GM10248 (cell line): ENCODE measurements around the gene RPL27A.

Experiments used
- CTCF ChIA-PET: fragments of 300-600 bp; sonication (Branson Sonifier 250); formaldehyde crosslinking; extraction: SDS; loops from one replicate; lab custom pipeline; 2021; ENCODE audit warnings: antibody characterized with exemption; lab: Yijun Ruan, JAX
- POLR2A ChIA-PET: fragments of 350-650 bp; sonication (Branson Sonifier 250); formaldehyde crosslinking; extraction: SDS; loops from one replicate; lab custom pipeline; 2020; ENCODE audit warnings: antibody characterized with exemption; lab: Yijun Ruan, JAX
- DNase-seq: peaks from one replicate; pipeline ENCODE4 v3.0.0; 2012; ENCODE audit errors: extremely low spot score
- TF ChIP-seq, protein P1 (sequence below): IDR thresholded peaks from 2 replicates; pipeline ENCODE4 v1.5.1; 2012; ENCODE audit warnings: mild to moderate bottlenecking, low read depth; ENCODE audit errors: extremely low read depth, missing control alignments, control extremely low read depth

Gene RPL27A

GRCh38 chr11:8681837-8682302 lies 722 bp upstream of the RPL27A start:
- ChIA-PET CTCF (interaction anchor here (1.7 kb wide), 2 partner anchors 15 to 278 kb away, joined by 5 read pairs; no protein-coding TSS in a partner anchor), POLR2A (interaction anchor here (0.8 to 1.6 kb wide), 3 partner anchors 8 to 20 kb away, joined by 3 to 9 read pairs (median 3); no protein-coding TSS in a partner anchor)
- TF ChIP-seq, protein P1, sequence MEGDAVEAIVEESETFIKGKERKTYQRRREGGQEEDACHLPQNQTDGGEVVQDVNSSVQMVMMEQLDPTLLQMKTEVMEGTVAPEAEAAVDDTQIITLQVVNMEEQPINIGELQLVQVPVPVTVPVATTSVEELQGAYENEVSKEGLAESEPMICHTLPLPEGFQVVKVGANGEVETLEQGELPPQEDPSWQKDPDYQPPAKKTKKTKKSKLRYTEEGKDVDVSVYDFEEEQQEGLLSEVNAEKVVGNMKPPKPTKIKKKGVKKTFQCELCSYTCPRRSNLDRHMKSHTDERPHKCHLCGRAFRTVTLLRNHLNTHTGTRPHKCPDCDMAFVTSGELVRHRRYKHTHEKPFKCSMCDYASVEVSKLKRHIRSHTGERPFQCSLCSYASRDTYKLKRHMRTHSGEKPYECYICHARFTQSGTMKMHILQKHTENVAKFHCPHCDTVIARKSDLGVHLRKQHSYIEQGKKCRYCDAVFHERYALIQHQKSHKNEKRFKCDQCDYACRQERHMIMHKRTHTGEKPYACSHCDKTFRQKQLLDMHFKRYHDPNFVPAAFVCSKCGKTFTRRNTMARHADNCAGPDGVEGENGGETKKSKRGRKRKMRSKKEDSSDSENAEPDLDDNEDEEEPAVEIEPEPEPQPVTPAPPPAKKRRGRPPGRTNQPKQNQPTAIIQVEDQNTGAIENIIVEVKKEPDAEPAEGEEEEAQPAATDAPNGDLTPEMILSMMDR = no peak
- no peak for DNase-seq

GRCh38 chr11:8683115-8683807 lies 669 bp downstream of the RPL27A start:
- no peak for DNase-seq
- ChIA-PET POLR2A (interaction anchor here (1.6 kb wide), 1 partner anchor 10 kb away, joined by 9 read pairs; no protein-coding TSS in a partner anchor), CTCF (interaction anchor here (0.9 to 1.7 kb wide), 3 partner anchors 16 to 420 kb away, joined by 3 to 5 read pairs (median 4); partner anchors contain the start of gene LMO1)
- TF ChIP-seq, protein P1 = no peak

DNA sequence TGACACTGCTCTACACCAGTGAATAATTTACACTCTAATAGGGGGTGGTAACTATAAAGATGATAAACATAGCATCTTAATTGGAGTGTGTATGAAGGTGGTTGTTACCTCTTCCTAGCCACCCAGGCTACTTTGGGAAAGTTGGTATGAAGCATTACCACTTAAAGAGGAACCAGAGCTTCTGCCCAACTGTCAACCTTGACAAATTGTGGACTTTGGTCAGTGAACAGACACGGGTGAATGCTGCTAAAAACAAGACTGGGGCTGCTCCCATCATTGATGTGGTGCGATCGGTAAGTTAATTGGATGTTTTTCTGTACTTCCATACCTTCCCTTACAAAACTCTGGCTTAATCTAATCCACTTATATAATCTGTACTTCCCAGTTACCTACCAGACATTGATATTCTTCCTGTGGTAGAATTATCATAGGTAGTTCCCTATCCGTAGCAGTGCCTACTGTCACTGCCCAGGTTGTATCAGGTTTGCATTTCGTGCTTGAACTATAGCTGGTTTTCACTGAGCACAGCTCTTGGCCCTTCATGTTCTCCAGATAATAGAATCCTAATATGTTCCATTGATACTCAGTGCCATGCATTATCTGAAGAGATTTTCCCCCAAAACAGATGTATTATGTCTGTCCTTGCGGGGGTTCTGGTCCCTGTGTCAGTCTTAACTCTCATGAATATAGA lies 2.2 kb downstream of the RPL27A start:
- DNase-seq = no peak
- POLR2A ChIA-PET = no interaction called here
- CTCF ChIA-PET = interaction anchor here (1.4 kb wide), 1 partner anchor 279 kb away, joined by 3 read pairs; no protein-coding TSS in a partner anchor
- TF ChIP-seq, protein P1 = no peak

GRCh38 chr11:8685306-8685705 lies 2.7 kb downstream of the RPL27A start:
- no peak for DNase-seq
- CTCF ChIA-PET = interaction anchor here (0.7 kb wide), 1 partner anchor 11 kb away, joined by 3 read pairs; no protein-coding TSS in a partner anchor
- POLR2A ChIA-PET = no interaction called here
- TF ChIP-seq, protein P1 = no peak

- TF ChIP-seq, protein P1 = no peak
- ChIA-PET CTCF (interaction anchor here (0.7 kb wide), 1 partner anchor 11 kb away, joined by 3 read pairs; no protein-coding TSS in a partner anchor), POLR2A (interaction anchor here (0.7 kb wide), 1 partner anchor 1240 kb away, joined by 3 read pairs; no protein-coding TSS in a partner anchor)
- DNase-seq = no peak
Observed at GRCh38 chr11:8685820-8686219, 3.2 kb downstream of the RPL27A start.

GRCh38 chr11:8686325-8686724 lies 3.7 kb downstream of the RPL27A start:
- TF ChIP-seq, protein P1 = no peak
- CTCF ChIA-PET = no interaction called here
- POLR2A ChIA-PET = interaction anchor here (0.7 kb wide), 1 partner anchor 1241 kb away, joined by 3 read pairs; no protein-coding TSS in a partner anchor
- DNase-seq = no peak
